WTC11 (cell line): ENCODE measurements around the gene FAM107B. TPM values are rescaled to one million over a fixed set of nuclear protein-coding genes. Genes with fewer than 3 reads are reported as not detected.
A peak's percentile ranks its signal among the peaks of the same experiment; 100 is the strongest.

Source experiments
- ATAC-seq: fragments of 200-7000 bp; cut with Tn5 transposase; 2 replicates; pipeline ENCODE4 v1.10.0; 2021; ENCODE audit warnings: mild to moderate bottlenecking, moderate library complexity
- CTCF ChIA-PET: fragments of 300-600 bp; sonication (Branson Sonifier 250); formaldehyde crosslinking; loops from one replicate; lab custom pipeline; 2021; ENCODE audit warnings: antibody characterized with exemption; lab: Charles Lee
- POLR2A ChIA-PET: fragments of 350-600 bp; sonication (Branson Sonifier 250); formaldehyde crosslinking; loops from one replicate; lab custom pipeline; 2021; ENCODE audit warnings: antibody characterized with exemption; lab: Charles Lee
- DNase-seq: peaks from one replicate; pipeline ENCODE4 v3.0.0; 2021; ENCODE audit warnings: low spot score
- H3K27ac Mint-ChIP-seq: 2 replicates; pipeline ENCODE4 v1.8.0; 2021; ENCODE audit warnings: mixed read lengths
- H3K27me3 Mint-ChIP-seq: 2 replicates; pipeline ENCODE4 v1.8.0; 2021; ENCODE audit warnings: low read depth, mild to moderate bottlenecking, moderate library complexity, mixed read lengths
- H3K36me3 Mint-ChIP-seq: 2 replicates; pipeline ENCODE4 v1.8.0; 2021; ENCODE audit warnings: mixed read lengths
- H3K4me1 Mint-ChIP-seq: 2 replicates; pipeline ENCODE4 v1.8.0; 2022; ENCODE audit warnings: mixed read lengths
- H3K4me3 Mint-ChIP-seq: 2 replicates; pipeline ENCODE4 v1.8.0; 2021; ENCODE audit warnings: mild to moderate bottlenecking, moderate library complexity, mixed read lengths
- H3K9me3 Mint-ChIP-seq: 2 replicates; pipeline ENCODE4 v1.8.0; 2021; ENCODE audit warnings: mixed read lengths
- ATF1 ChIP-seq: sonication (generic); formaldehyde crosslinking; IDR thresholded peaks from 2 replicates; pipeline ENCODE4 v1.8.1; 2023; ENCODE audit warnings: mild to moderate bottlenecking, moderate library complexity, missing genetic modification reagents
- CBFB ChIP-seq: sonication (generic); formaldehyde crosslinking; IDR thresholded peaks from 2 replicates; pipeline ENCODE4 v1.8.1; 2022; ENCODE audit warnings: mild to moderate bottlenecking, low read depth, missing genetic modification reagents
- CREB1 ChIP-seq: sonication (generic); formaldehyde crosslinking; IDR thresholded peaks from 2 replicates; pipeline ENCODE4 v1.8.0; 2023; ENCODE audit warnings: mild to moderate bottlenecking, missing genetic modification reagents
- GRHL2 ChIP-seq: fragments of 250-450 bp; sonication (Bioruptor Pico); IDR thresholded peaks from 2 replicates; pipeline ENCODE4 v1.8.0; 2022; ENCODE audit warnings: mild to moderate bottlenecking, moderate library complexity; ENCODE audit not compliant: insufficient replicate concordance, severe bottlenecking
- JAZF1 ChIP-seq: fragments of 250-450 bp; sonication (Bioruptor Pico); IDR thresholded peaks from 2 replicates; pipeline ENCODE4 v1.9.0; 2021; ENCODE audit warnings: moderate library complexity, mild to moderate bottlenecking, inconsistent platforms
- JUN ChIP-seq: sonication (generic); formaldehyde crosslinking; IDR thresholded peaks from 2 replicates; pipeline ENCODE4 v1.8.0; 2023; ENCODE audit warnings: mild to moderate bottlenecking, missing genetic modification reagents
- MYBL2 ChIP-seq: sonication (generic); formaldehyde crosslinking; IDR thresholded peaks from 2 replicates; pipeline ENCODE4 v1.8.1; 2023; ENCODE audit warnings: mild to moderate bottlenecking, moderate library complexity, missing genetic modification reagents
- NFE2L1 ChIP-seq: sonication (generic); formaldehyde crosslinking; IDR thresholded peaks from 2 replicates; pipeline ENCODE4 v1.8.1; 2023; ENCODE audit warnings: missing genetic modification reagents
- NFYB ChIP-seq: sonication (generic); formaldehyde crosslinking; conservative IDR thresholded peaks from 2 replicates; pipeline ENCODE4 v1.8.0; 2022; ENCODE audit warnings: low read depth, missing genetic modification reagents
- OVOL2 ChIP-seq: fragments of 250-450 bp; sonication (Bioruptor Pico); IDR thresholded peaks from 2 replicates; pipeline ENCODE4 v1.9.0; 2021; ENCODE audit warnings: mild to moderate bottlenecking, borderline replicate concordance
- ZNF219 ChIP-seq: sonication (generic); formaldehyde crosslinking; IDR thresholded peaks from 2 replicates; pipeline ENCODE4 v1.8.0; 2023; ENCODE audit warnings: missing genetic modification reagents, mild to moderate bottlenecking, borderline replicate concordance
- ZNF263 ChIP-seq: sonication (generic); formaldehyde crosslinking; IDR thresholded peaks from 2 replicates; pipeline ENCODE4 v1.8.1; 2022; ENCODE audit warnings: low read depth, mild to moderate bottlenecking, moderate library complexity, missing genetic modification reagents
- total RNA-seq: library from RNA; stranded (reverse); gene quantifications from 3 replicates; pipeline ENCODE4 v1.2.3, GENCODE V29; 2021
- TF ChIP-seq, protein P1 (sequence below): sonication (generic); formaldehyde crosslinking; conservative IDR thresholded peaks from 2 replicates; pipeline ENCODE4 v1.8.1; 2023; ENCODE audit warnings: mild to moderate bottlenecking, low read depth, missing genetic modification reagents, moderate library complexity
- TF ChIP-seq, protein P2 (sequence below): sonication (generic); formaldehyde crosslinking; IDR thresholded peaks from 2 replicates; pipeline ENCODE4 v1.8.1; 2022; ENCODE audit warnings: low read depth, missing genetic modification reagents, borderline replicate concordance
- TF ChIP-seq, protein P3 (sequence below): sonication (generic); formaldehyde crosslinking; IDR thresholded peaks from 2 replicates; pipeline ENCODE4 v1.8.1; 2023; ENCODE audit warnings: mild to moderate bottlenecking, missing genetic modification reagents, borderline replicate concordance
- TF ChIP-seq, protein P4 (sequence below): fragments of 250-450 bp; sonication (Bioruptor Pico); IDR thresholded peaks from 2 replicates; pipeline ENCODE4 v1.9.0; 2021; ENCODE audit warnings: moderate library complexity, mild to moderate bottlenecking, inconsistent platforms, borderline replicate concordance
- TF ChIP-seq, protein P5 (sequence below): sonication (generic); formaldehyde crosslinking; IDR thresholded peaks from 2 replicates; pipeline ENCODE4 v1.8.0; 2022; ENCODE audit warnings: mild to moderate bottlenecking, missing genetic modification reagents
- TF ChIP-seq, protein P6 (sequence below): fragments of 250-450 bp; sonication (Bioruptor Pico); conservative IDR thresholded peaks from 2 replicates; pipeline ENCODE4 v1.9.0; 2021; ENCODE audit warnings: mild to moderate bottlenecking
- TF ChIP-seq, protein P7 (sequence below): sonication (generic); formaldehyde crosslinking; IDR thresholded peaks from 2 replicates; pipeline ENCODE4 v1.8.1; 2022; ENCODE audit warnings: mild to moderate bottlenecking, missing genetic modification reagents, moderate library complexity, borderline replicate concordance
- TF ChIP-seq, protein P8 (sequence below): sonication (generic); formaldehyde crosslinking; IDR thresholded peaks from 2 replicates; pipeline ENCODE4 v1.8.1; 2023; ENCODE audit warnings: mild to moderate bottlenecking, moderate library complexity, missing genetic modification reagents

The FAM107B gene
- total RNA-seq, 1 experiment from 2014 or later, result 22.4 TPM

DNA sequence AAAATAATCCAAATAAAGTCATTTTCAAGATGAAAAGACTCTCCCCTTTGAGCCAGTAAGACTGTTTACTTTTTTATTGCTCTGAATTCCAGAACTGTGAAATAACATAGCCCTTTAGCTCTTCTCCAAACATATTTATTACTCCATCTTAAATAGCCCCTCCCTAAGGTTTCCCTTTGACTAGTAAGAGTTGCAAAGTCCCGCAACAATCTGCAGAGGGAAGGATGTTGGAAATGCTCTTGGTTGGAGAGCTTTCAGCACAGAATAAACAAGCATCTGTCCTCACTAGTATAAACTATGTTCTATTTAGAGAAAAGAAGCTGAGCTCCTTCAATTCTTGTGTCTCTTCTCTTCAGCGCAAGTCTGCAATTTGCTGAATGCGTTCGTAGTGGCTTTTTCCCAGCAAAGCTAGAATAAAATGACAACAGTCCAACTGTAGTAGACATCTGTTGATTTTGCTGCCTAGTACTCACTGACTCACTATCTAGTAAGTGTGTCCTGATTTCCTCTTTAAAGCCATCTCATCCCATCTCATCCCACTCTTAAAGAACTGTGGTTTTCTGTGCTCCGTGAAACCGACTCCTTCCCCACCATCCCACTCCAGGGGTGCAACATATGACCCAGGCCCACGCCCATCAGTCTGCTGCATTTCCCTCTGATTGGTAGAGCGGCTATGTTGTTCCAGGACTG, 104.0 kb downstream of the FAM107B start:
- Mint-ChIP-seq H3K9me3 (peaks cover 18% of the 10 kb centered on the region), H3K27ac (0 out of 2 replicates have a peak overlapping the region, but pooled peaks have one; percentile 19), H3K4me1 (peaks cover 29% of the 10 kb centered on the region), H3K4me3 (no peak overlapping the region), H3K36me3 (no peaks in the 10 kb centered on the region), H3K27me3 (peaks cover 11% of the 10 kb centered on the region)
- CTCF ChIA-PET, result no interaction called here
- DNase-seq (no peak), ATAC-seq (no peak)
- TF ChIP-seq, protein P1, sequence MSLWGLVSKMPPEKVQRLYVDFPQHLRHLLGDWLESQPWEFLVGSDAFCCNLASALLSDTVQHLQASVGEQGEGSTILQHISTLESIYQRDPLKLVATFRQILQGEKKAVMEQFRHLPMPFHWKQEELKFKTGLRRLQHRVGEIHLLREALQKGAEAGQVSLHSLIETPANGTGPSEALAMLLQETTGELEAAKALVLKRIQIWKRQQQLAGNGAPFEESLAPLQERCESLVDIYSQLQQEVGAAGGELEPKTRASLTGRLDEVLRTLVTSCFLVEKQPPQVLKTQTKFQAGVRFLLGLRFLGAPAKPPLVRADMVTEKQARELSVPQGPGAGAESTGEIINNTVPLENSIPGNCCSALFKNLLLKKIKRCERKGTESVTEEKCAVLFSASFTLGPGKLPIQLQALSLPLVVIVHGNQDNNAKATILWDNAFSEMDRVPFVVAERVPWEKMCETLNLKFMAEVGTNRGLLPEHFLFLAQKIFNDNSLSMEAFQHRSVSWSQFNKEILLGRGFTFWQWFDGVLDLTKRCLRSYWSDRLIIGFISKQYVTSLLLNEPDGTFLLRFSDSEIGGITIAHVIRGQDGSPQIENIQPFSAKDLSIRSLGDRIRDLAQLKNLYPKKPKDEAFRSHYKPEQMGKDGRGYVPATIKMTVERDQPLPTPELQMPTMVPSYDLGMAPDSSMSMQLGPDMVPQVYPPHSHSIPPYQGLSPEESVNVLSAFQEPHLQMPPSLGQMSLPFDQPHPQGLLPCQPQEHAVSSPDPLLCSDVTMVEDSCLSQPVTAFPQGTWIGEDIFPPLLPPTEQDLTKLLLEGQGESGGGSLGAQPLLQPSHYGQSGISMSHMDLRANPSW, result no peak
- no peak for TF ChIP-seq NFYB
- no peak for TF ChIP-seq OVOL2
- TF ChIP-seq ZNF263 (CRISPR knock-in tag), result no peak
- no peak for TF ChIP-seq CBFB
- TF ChIP-seq JAZF1 (CRISPR knock-in tag), result no peak
- TF ChIP-seq, protein P2, sequence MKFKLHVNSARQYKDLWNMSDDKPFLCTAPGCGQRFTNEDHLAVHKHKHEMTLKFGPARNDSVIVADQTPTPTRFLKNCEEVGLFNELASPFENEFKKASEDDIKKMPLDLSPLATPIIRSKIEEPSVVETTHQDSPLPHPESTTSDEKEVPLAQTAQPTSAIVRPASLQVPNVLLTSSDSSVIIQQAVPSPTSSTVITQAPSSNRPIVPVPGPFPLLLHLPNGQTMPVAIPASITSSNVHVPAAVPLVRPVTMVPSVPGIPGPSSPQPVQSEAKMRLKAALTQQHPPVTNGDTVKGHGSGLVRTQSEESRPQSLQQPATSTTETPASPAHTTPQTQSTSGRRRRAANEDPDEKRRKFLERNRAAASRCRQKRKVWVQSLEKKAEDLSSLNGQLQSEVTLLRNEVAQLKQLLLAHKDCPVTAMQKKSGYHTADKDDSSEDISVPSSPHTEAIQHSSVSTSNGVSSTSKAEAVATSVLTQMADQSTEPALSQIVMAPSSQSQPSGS, result no peak
- TF ChIP-seq, protein P3, sequence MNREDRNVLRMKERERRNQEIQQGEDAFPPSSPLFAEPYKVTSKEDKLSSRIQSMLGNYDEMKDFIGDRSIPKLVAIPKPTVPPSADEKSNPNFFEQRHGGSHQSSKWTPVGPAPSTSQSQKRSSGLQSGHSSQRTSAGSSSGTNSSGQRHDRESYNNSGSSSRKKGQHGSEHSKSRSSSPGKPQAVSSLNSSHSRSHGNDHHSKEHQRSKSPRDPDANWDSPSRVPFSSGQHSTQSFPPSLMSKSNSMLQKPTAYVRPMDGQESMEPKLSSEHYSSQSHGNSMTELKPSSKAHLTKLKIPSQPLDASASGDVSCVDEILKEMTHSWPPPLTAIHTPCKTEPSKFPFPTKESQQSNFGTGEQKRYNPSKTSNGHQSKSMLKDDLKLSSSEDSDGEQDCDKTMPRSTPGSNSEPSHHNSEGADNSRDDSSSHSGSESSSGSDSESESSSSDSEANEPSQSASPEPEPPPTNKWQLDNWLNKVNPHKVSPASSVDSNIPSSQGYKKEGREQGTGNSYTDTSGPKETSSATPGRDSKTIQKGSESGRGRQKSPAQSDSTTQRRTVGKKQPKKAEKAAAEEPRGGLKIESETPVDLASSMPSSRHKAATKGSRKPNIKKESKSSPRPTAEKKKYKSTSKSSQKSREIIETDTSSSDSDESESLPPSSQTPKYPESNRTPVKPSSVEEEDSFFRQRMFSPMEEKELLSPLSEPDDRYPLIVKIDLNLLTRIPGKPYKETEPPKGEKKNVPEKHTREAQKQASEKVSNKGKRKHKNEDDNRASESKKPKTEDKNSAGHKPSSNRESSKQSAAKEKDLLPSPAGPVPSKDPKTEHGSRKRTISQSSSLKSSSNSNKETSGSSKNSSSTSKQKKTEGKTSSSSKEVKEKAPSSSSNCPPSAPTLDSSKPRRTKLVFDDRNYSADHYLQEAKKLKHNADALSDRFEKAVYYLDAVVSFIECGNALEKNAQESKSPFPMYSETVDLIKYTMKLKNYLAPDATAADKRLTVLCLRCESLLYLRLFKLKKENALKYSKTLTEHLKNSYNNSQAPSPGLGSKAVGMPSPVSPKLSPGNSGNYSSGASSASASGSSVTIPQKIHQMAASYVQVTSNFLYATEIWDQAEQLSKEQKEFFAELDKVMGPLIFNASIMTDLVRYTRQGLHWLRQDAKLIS (CRISPR knock-in tag), result no peak
- TF ChIP-seq, protein P4, sequence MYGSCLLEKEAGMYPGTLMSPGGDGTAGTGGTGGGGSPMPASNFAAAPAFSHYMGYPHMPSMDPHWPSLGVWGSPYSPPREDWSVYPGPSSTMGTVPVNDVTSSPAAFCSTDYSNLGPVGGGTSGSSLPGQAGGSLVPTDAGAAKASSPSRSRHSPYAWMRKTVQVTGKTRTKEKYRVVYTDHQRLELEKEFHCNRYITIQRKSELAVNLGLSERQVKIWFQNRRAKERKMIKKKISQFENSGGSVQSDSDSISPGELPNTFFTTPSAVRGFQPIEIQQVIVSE (CRISPR knock-in tag), result no peak
- no peak for TF ChIP-seq JUN (CRISPR knock-in tag)
- no peak for TF ChIP-seq ATF1 (CRISPR knock-in tag)
- no peak for TF ChIP-seq NFE2L1 (CRISPR knock-in tag)
- TF ChIP-seq, protein P5, sequence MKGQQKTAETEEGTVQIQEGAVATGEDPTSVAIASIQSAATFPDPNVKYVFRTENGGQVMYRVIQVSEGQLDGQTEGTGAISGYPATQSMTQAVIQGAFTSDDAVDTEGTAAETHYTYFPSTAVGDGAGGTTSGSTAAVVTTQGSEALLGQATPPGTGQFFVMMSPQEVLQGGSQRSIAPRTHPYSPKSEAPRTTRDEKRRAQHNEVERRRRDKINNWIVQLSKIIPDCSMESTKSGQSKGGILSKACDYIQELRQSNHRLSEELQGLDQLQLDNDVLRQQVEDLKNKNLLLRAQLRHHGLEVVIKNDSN (CRISPR knock-in tag), result no peak
- TF ChIP-seq, protein P6, sequence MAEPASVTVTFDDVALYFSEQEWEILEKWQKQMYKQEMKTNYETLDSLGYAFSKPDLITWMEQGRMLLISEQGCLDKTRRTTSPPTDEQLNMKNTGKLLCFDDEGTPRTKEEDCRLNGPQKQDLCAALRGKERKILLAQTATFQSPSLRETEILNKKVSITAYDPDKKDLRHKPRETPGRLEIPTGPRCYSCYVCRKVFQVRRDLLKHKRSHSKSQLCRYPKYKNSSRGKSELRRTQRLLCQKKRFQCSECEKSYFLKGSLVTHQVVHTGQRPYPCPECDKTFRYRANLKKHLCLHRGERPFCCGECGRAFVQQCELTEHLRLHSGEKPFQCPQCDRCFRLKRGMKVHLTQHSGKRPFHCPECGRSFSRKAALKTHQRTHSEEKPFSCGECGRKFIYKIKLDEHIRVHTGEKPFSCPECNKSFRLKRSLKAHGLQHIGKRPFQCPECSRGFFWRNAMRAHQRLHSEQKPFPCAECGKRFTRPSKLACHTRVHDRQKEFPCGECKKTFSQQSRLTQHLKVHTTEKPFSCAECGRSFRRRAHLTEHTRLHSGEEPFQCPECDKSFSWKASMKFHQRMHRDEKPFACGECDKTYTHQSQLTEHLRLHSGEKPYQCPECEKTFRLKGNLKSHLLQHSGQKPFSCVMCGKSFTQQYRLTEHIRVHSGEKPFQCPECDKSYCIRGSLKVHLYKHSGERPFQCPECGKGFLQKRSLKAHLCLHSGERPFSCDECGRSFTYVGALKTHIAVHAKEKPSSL (CRISPR knock-in tag), result no peak
- TF ChIP-seq, protein P7, sequence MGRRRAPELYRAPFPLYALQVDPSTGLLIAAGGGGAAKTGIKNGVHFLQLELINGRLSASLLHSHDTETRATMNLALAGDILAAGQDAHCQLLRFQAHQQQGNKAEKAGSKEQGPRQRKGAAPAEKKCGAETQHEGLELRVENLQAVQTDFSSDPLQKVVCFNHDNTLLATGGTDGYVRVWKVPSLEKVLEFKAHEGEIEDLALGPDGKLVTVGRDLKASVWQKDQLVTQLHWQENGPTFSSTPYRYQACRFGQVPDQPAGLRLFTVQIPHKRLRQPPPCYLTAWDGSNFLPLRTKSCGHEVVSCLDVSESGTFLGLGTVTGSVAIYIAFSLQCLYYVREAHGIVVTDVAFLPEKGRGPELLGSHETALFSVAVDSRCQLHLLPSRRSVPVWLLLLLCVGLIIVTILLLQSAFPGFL, result no peak
- no peak for TF ChIP-seq ZNF219 (CRISPR knock-in tag)
- TF ChIP-seq CREB1 (CRISPR knock-in tag), result no peak
- TF ChIP-seq GRHL2, result no peak
- TF ChIP-seq, protein P8, sequence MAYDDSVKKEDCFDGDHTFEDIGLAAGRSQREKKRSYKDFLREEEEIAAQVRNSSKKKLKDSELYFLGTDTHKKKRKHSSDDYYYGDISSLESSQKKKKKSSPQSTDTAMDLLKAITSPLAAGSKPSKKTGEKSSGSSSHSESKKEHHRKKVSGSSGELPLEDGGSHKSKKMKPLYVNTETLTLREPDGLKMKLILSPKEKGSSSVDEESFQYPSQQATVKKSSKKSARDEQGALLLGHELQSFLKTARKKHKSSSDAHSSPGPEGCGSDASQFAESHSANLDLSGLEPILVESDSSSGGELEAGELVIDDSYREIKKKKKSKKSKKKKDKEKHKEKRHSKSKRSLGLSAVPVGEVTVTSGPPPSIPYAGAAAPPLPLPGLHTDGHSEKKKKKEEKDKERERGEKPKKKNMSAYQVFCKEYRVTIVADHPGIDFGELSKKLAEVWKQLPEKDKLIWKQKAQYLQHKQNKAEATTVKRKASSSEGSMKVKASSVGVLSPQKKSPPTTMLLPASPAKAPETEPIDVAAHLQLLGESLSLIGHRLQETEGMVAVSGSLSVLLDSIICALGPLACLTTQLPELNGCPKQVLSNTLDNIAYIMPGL (CRISPR knock-in tag), result no peak
- TF ChIP-seq MYBL2, result no peak
- POLR2A ChIA-PET, result no interaction called here
